ENCODE data around the gene FOXO6.

Gene FOXO6

GRCh38 chr1:41360786-41361494, at the start of gene FOXO6:
TSS of gene FOXO6 (plus strand) at chr1:41361434.
- peak; percentile 97 for DNase-seq (ENCODE audit: low spot score)

- DNase-seq (ENCODE audit: low spot score), result no peak
Observed at GRCh38 chr1:41312991-41313645, 48.1 kb upstream of the FOXO6 start.

GRCh38 chr1:41313661-41314131, 47.5 kb upstream of the FOXO6 start:
- no peak for DNase-seq (ENCODE audit: low spot score)

- no peak for DNase-seq (ENCODE audit: low spot score)
Observed at GRCh38 chr1:41314376-41315145, 46.7 kb upstream of the FOXO6 start.

GRCh38 chr1:41315146-41315822, 46.0 kb upstream of the FOXO6 start:
- DNase-seq (ENCODE audit: low spot score), result no peak

GRCh38 chr1:41315871-41316270, 45.4 kb upstream of the FOXO6 start:
- DNase-seq (ENCODE audit: low spot score), result no peak

GRCh38 chr1:41317361-41317760, 43.9 kb upstream of the FOXO6 start:
- no peak for DNase-seq (ENCODE audit: low spot score)

GRCh38 chr1:41318135-41318534, 43.1 kb upstream of the FOXO6 start:
- DNase-seq (ENCODE audit: low spot score), result no peak

GRCh38 chr1:41319106-41319755, 42.0 kb upstream of the FOXO6 start:
- no peak for DNase-seq (ENCODE audit: low spot score)

GRCh38 chr1:41319807-41320711, 41.2 kb upstream of the FOXO6 start:
- DNase-seq (ENCODE audit: low spot score), result no peak

- no peak for DNase-seq (ENCODE audit: low spot score)
Observed at GRCh38 chr1:41320895-41321676, 40.1 kb upstream of the FOXO6 start.

- no peak for DNase-seq (ENCODE audit: low spot score)
Observed at GRCh38 chr1:41322101-41322661, 39.1 kb upstream of the FOXO6 start.

- peak; percentile 44 for DNase-seq (ENCODE audit: low spot score)
Observed at GRCh38 chr1:41322835-41323234, 38.4 kb upstream of the FOXO6 start.

- no peak for DNase-seq (ENCODE audit: low spot score)
Observed at GRCh38 chr1:41323243-41323642, 38.0 kb upstream of the FOXO6 start.

GRCh38 chr1:41325801-41326200, 35.4 kb upstream of the FOXO6 start:
- no peak for DNase-seq (ENCODE audit: low spot score)

- DNase-seq (ENCODE audit: low spot score), result no peak
Observed at GRCh38 chr1:41327383-41327999, 33.7 kb upstream of the FOXO6 start.

- DNase-seq (ENCODE audit: low spot score), result no peak
Observed at GRCh38 chr1:41328001-41328615, 33.1 kb upstream of the FOXO6 start.

GRCh38 chr1:41328780-41329640, 32.2 kb upstream of the FOXO6 start:
- DNase-seq (ENCODE audit: low spot score), result no peak

All from RKO (cell line).